NCI-H1105 treated with DMSO at 0.1 percent for 48 hours (cell line): ENCODE results near the gene CDRT4.
"Not testable (repeated sequence)": the region's sequence is repeated elsewhere in the genome, so short reads cannot be mapped to it uniquely, and the experiment has no call there.

Experiments
- DNase-seq: peaks from one replicate; lab custom pipeline; 2025; lab: John Stamatoyannopoulos, UW

Gene CDRT4

DNA sequence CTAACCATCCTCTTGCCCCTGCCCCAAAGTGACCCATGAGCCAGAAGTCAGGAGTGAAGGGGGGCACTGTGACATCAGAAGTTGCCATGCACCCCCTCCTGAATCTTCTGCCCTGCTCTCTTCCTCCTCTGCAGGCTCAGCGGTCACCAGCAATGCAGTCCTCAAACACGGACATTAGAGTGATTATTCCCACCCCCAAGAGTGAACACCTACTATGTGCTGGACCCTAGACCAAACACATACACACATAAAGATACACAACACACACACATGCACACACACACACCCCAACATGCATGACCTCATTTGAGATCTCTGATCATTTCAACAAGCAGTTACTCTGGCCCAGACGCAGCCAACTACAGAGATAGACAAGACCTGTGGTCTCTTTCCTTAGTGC is at the start of gene CDRT4:
Gene CDRT4, minus strand, starts transcription at position 30 of the 400 bp plus-strand sequence. CDS start 27,383 bp downstream, outside the sequence.
- DNase-seq, result no peak

DNA sequence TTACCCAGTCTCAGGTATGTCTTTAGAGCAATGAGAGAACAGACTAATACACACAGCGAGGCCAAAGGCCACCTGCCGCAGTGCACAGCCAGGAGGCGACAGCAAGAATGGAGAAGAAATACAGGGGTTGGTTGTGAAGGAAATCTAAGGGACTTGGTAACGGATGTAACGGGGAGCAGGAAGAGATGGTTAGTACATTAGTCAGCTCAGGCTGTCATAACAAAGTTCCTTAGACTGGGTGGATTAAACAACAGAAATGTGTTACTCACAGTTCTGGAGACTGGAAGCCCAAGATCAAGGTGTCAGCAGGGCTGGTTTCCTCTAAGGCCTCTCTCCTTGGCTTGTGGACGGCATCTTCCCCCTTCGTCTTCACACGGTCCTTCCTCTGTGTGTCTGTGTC is 48.7 kb upstream of the CDRT4 start:
- no peak for DNase-seq

DNA sequence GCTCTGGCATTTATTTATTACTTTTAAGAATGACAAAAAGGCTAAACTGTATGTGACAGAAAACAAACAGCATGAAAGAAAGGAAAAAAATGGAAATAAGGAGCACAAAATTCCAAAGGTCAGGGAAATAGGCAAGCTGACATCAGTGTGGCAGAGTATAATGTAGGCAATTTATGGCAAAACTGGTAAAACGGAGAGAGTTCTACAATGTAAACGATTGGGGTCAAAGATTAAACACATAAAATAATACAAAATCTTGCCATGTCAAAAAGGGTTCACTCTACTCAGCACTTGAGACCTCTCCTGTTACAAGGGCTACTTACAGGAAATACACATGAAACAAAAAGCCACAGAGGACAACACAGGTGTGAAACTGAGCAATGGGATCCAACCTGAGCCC is 47.0 kb upstream of the CDRT4 start:
- DNase-seq, result no peak

DNA sequence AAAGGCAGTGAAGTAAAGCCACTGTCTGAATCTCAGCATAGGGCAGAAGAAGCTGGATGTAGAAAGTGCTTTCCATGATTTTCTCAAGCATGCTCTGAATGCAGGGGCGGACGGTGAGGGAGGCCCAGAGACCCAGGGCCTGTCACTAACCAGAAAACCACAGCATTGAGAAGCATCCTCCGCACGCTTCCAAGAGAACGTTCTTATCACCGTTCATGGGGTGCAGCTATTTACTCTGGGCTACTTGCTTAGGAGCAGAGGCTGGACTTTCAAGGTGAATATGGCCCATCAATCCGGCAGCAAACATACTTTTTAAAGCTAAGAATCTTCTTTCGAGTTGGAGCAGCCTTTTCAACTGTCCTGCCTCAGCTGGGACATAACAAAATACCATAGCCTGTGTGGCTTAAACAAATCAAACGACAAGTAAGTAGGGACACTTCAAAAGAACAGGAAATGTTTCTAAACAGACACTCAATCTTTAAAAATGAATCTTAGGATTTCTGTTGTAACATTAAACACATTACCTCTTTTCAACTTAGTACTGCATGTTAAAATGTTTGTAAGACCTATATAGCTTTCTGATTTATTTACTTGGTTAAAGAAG is 46.5 kb upstream of the CDRT4 start:
- DNase-seq, result no peak

DNA sequence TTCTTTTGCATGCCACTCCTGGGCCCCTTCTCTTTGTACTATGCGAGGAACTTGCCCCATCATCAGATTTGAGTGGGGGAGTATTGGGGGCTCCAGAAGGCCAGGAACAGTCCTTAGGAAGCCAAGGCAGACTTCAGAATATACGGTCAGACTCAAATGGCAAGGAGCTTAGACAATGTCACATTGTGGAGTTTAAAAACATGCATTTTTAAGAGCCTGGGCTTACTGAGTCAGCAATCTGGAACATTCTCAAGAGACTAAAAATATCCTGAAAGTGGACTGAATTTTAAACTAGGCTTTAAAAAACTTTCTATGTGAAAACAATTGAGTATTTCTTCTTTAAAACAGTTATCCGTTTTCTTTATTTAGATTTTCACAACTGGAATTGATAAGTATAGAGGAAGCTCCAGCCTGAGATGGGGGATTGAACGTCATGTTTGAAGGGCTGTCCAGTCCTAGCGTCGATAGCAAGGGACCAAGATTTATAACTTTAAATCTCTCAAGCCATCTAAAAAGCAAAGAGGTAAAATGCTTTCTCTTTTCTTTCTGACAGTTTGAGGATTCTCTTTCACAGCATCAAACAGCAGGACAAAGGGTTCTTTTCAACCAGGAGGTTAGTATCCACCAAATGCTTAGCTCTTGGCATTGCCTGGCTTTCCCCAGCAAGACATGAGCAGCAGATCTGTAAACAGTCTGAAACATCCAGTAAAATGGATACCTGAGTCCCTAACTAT is 45.8 kb upstream of the CDRT4 start:
- DNase-seq, result no peak

DNA sequence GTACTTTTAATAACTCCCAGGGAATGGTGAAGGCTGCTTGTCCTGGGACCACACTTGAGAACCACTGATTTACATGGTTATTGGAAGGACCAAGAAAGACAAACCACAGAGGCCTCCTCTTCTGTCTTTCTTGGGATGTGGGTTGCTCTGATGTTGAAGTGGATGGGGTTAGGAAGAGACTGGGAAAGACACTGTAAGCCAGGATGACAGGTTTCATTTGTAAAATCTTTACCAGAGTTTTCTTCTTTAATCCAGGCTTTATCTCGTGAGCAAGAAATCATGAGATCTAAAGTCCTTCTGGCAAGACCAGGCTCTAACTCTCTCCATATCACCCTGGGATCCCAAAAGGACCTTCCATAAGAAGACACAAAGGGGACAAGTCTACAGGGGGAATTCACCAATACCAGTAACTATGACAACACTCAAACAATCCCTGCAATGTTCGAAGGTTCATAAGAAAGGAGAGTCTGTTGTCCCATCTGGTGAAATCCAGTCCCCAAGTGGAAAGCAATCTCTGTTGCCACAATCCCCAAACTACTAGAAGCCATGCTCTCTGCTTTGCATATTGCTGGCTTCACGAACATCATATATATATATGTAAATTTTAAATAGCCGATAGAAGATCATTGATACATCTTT is 44.8 kb upstream of the CDRT4 start:
- no peak for DNase-seq

DNA sequence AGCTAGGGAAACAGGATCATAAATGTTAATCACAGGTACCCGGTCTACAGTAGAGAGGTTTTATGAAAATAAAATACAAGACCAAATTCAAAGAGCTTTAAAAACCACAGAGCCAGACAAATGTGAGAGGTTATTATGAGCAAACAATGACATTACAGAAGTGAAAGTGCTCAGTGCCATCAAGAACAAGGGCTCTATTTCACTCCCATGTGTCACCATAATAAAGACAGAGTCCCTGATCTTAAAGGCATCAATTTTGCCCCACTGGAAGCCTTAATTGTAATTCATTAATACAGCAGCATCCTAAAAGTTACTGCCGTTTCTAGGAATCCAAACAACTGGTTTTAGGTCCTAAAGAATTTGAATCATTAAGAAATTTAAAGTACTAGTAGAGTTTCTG is 43.7 kb upstream of the CDRT4 start:
- DNase-seq, result no peak

DNA sequence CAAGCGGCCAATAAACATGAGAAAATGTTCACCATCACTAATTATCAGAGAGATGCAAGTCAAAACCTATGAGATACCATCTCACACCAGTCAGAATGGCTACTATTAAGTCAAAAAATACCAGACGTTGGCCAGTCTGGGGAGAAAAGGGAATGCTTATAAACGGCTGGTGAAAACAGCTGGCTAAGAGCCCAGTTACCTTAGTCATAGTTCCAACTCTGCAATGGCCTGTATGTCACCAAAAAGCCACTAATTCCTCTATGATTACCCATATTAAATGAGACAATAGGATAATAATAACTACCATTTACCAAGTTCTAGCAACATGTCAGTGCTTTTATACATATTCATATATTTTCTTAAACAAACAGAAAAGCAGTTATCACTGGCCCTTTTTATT is 42.9 kb upstream of the CDRT4 start:
- DNase-seq, result no peak

DNA sequence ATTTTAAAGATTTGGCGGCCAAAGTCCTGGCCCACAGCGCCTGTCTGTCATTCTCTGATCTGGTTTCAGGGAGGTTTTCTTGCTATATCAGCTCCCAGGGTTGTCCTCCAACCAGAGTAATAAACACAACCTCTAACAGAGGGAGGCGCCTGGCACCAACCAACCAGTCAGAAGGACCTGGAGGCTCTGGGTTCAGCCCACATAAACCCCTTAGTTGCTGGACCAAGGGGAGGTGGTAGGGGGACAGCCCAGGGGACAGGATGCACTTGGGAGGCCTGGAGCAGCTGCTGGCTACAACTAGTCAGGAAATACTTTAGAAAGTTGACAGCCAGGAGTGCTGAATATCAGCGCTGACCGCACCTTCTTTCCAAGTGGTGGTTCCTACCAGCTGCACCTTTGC is 41.7 kb upstream of the CDRT4 start:
- DNase-seq, result no peak

DNA sequence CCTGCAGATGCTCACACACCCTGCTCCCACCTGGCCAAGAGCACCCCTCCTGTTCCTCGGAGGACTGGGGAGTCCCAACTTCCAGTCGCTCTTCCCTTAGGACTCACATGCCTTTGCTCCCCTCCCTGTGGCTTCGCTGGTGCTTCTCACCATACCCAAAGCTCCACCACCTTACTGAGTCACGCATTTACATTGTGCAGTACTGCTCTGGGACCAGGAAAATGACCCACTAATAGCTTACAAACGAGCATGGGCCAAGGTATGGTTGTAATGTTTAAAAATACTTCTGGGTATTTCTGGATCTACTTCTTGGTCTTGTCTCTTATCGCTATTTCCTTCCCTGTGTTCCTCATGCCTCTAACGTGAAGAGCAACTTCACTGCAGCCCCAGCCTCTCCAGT is 41.0 kb upstream of the CDRT4 start:
- DNase-seq, result no peak

DNA sequence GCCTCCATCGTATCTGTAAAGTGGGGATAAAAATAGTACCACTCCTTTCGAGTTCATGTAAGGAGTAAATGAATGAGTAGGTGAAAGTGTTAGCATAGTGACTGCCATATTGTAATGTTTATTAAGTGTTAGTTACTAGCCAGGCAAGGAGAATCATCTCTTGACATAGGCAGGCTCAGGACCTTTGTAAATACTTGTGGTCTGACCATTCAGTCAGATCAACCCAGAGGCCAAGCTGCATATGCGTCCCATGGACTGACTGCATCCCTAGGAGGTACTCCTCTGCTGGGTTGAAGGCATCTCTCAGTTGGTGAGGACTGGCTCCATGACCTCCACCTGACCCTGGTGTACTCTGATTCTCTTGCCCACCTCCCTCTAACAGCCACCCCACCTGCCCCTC is 40.5 kb upstream of the CDRT4 start:
- DNase-seq, result no peak

DNA sequence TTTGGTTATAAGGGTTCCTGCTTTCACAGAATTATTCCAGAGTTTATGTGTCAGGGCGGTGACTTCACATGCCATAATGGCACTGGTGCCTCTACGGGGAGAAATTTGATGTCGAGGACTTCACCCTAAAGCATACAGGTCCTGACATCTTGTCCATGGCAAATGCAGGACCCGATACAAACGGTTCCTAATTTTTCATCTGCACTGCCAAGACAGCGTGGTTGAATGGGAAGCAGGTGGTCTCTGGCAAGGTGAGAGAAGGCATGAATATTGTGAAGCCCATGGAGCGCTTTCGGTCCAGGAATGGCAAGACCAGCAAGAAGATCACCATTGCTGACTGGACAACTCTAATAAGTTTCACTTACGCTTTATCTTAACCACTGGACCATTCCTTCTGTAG is 39.6 kb upstream of the CDRT4 start:
- no peak for DNase-seq

DNA sequence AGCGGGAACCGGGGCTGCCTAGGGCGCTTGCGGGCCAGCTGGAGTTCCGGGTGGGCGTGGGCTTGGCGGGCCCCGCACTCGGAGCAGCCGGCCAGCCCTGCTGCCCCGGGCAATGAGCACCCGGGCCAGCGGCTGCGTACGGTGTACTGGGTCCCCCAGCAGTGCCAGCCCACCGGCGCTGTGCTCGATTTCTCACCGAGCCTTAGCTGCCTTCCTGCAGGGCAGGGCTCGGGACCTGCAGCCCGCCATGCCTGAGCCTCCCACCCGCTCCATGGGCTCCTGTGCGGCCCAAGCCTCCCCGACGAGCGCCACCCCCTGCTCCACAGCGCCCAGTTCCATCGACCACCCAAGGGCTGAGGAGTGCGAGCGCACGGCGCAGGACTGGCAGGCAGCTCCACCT is 38.3 kb upstream of the CDRT4 start:
- DNase-seq, result not testable (repeated sequence)

DNA sequence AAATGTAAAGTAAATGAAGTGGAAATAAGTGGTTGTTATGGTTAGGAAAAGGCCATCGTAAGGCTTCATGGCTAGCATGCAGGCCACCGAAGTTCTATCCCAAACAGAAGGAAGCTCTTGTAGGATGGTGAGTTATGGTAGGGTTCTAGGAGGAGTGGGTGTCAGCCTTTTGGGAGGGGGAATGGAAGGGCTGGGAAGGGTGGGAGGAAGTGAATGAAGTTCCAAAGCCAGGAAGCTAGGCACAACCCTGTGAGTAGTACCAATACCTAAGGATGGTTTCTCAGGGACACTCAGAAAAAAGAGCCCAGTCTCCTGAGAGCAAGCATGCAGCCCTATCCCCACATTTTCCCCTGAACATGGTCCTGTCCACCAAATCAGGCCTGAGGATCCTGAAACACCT is 36.3 kb upstream of the CDRT4 start:
- no peak for DNase-seq

DNA sequence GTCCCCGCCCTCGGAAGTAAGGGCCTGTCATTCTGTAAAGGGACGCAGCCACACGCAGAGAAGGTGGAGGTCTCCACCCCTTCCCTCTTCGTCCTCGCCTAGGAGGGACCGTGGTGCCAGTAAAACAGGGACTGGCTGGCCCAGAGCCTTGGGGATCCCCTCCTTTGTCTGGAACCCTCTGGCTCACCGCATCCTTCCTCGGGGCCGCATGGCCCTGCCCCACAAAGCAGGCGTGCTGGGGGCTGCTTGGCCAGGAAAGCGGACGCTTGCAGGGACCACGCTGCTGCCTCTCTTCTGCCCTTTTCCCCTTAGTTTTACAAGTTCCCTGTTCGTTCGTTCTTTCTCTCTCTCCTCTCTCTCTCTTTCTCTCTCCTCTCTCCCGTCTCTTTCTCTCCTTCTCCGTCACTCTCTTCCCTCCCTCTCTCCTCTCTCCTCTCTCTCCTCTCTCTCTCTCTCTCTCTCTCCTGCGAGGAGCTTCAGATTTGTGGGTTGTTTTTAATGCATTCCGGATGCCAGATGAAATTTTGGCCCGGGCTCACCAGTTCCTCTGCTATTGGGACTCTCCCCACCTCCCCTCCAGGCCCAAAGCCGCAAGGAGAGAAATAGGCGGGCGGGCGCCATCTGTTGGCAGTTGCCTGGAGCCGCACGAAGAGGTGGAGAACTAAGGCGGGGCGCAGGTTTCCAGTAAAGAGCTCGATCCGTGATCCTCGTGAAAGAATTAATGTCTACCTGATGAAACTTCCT is 35.1 kb upstream of the CDRT4 start:
- DNase-seq, result no peak

DNA sequence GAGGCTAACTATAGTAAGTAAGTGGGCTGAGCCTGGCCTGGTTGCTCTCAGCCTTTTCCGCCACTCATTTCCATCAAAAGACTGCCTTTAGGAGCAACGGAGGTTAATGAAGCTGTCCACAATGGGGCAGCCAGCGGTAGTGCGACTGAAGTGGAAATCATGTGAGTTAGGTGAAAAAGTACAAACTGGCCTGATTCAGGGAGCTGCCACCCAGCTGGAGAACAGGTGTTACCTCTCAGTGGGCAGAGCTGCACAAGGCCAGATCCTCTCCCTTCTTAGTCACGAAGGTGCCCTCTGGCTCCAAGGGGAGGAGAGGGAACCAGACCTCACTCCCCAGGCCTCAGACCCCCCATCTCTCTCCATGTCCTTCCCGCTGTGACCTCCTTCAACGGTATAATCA is 34.4 kb upstream of the CDRT4 start:
- no peak for DNase-seq

DNA sequence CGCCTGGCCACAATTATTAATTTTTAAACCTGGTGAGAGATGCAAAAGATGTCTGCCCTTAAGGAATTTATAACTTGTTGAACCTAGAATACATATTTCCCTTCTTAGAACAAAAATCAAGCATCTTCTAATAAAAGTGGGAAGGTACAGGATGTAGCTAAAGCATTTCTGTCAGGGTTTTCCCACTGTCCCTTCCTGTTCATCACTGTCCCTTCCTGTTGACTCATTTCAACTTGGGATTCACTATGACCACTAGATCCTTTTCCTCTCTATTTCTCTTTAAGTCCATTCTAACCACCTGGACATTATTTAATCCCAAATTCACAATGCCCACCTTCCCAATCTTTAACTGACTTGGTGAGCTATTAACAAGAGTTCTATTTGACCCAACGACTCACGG is 33.9 kb upstream of the CDRT4 start:
- no peak for DNase-seq

DNA sequence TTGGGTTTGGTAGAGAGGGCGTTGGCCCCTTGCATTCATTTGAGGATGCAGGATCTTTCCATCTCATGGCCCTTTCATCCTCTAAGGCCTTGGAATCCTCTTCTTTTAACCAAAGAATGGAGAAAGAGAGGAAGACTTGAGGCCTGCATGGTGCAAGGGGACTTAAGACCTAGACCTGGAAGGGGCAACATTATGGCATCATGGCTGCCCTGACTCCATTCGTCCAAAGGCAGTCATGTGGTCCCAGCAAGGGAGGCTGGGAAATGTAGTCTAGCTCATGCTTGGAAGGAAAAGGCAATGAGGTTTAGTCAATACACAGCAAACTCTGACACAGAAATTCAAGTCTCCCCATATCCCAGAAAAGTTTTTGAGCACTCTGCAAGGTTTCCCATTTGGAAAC is 30.7 kb upstream of the CDRT4 start:
- DNase-seq, result no peak

DNA sequence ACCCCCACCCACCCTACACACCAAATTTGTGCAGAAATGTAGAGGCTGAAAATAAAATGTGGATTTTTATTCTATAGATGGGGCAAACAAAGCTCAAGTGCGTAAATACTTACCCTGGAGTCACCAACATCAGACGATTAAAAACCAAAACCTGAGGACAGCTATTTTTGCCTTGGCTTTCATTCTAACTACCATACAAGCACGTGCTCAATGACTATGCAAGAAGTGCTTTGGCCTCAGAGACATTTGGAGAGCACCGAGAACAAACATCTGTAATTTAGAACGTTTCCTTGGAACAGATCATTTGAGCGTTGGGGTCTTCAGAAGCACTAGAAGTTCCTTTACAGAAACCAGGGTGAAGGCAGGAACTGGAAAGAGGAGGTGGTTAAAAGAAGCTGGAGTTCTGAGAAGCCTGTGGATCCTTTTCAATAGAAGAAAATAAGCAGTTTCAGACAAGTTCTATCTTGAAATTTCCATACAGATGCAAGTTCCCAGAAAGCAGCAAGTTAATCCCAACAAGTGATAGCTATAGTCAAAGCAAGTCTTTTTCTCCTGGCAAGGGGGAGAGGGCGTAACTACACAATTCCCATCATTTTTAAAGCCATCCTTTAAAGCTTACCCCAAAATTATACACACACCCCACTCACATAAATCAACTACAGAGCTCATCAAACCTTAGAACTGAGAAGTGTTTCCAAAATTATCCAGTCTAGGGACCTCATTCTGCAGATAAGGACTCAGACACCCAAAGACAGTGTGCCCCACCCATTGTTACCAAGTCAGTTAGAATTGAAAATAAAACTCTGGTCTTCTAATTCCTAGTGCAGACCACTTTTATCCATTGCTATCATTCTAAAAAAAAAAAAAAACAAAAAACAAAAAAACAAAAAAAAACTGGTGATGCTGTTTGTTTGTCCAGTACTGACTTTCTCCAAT is 29.6 kb upstream of the CDRT4 start:
- DNase-seq, result no peak

DNA sequence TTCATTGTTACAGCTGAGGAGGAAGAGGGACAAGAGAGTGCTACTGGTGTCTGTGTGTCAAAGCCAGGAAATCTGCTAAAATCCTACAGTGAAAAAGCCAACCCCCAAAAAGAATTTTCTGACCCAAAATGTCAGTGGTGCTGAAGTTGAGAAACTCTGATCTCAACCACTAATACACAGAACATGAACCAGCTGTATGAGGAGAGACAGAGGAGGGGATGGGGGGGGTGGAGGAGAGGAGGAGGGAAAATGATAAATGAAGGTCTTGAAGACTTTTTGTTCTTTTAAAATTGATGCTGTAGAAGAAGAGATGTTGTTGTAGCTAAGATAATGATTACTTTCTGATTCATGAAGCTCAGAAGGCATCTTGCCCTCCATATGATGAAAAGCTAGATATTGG is 27.4 kb upstream of the CDRT4 start:
- no peak for DNase-seq

DNA sequence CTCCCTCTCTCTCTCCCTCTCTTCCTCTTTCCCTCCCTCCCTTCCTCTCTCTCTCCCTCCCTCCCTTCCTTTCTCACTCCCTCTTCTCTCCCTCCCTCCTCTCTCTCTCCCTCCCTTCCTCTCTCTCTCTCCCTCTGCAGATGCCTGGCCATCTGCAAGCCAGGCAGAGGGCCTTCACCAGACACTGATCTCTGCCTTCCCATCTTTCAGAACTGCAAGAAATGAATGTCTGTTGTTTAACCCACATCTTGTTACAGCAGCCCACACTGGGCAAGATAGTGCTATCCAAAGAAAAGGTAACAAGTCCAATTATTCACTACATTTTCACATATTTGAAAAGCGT is 26.2 kb upstream of the CDRT4 start:
- no peak for DNase-seq
